Measurements from ENCODE around the gene PRR20A. TPM values are rescaled to one million over a fixed set of nuclear protein-coding genes. Genes with fewer than 3 reads are reported as not detected.
"Not testable (repeated sequence)": the region's sequence is repeated elsewhere in the genome, so short reads cannot be mapped to it uniquely, and the experiment has no call there.

The PRR20A gene
- not detected for total RNA-seq

- H3K4me1 Mint-ChIP-seq, H3K36me3 Mint-ChIP-seq, H3K27me3 Mint-ChIP-seq, DNase-seq, H3K4me3 Mint-ChIP-seq, H3K9me3 Mint-ChIP-seq, H3K27ac Mint-ChIP-seq: not testable (repeated sequence)
These were observed at the start of gene PRR20A for GRCh38 chr13:57140235-57140968. TSS of gene PRR20A (plus strand) at chr13:57140918. CDS start at chr13:57141305, 387 bp downstream.

DNA sequence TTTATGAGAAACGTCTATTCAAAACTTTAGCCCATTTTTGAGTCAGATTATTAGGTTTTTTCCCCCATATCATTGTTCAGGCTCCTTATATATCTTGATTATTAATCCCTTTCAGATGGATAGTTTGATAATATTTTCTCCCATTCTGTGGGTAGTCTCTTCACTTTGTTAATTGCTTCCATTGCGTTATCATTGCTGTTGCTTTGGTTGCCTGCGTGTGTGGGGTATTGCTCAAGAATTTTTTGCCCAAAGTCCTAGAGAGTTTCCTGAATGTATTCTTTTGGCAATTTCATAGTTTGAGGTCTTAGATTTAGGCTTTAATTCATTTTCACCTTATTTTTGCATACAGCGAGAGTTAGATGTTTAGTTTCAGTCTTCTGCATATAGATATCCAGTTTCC is 25.8 kb upstream of the PRR20A start:
- no peaks in the 10 kb centered on the region for H3K4me1 Mint-ChIP-seq
- peaks cover 19% of the 10 kb centered on the region for H3K9me3 Mint-ChIP-seq
- no peak overlapping the region for H3K27ac Mint-ChIP-seq
- no peak for DNase-seq
- no peaks in the 10 kb centered on the region for H3K27me3 Mint-ChIP-seq
- no peak overlapping the region for H3K4me3 Mint-ChIP-seq
- H3K36me3 Mint-ChIP-seq = no peaks in the 10 kb centered on the region

DNA sequence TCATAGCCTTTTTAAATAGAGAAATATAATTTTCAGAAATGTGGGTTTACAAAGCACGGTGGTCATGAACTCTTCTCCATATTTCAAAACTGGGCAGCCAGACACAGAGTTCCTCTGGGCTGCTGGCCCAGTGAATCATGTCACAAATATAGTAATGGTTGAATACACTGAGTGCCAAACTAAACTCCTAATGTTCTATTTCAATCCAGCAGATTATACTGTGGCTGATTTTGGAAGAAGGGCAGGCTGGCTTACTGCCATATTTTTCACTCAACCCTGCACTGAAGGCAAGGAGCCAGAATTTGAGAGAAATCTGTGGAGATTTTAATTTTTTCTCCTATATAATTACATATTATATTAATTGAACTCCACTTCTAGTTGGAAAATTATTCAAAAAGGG is 17.0 kb upstream of the PRR20A start:
- Mint-ChIP-seq H3K4me3 (no peak overlapping the region), H3K27me3 (no peaks in the 10 kb centered on the region), H3K36me3 (no peaks in the 10 kb centered on the region), H3K27ac (no peak overlapping the region), H3K4me1 (no peaks in the 10 kb centered on the region), H3K9me3 (no peaks in the 10 kb centered on the region)
- no peak for DNase-seq

DNA sequence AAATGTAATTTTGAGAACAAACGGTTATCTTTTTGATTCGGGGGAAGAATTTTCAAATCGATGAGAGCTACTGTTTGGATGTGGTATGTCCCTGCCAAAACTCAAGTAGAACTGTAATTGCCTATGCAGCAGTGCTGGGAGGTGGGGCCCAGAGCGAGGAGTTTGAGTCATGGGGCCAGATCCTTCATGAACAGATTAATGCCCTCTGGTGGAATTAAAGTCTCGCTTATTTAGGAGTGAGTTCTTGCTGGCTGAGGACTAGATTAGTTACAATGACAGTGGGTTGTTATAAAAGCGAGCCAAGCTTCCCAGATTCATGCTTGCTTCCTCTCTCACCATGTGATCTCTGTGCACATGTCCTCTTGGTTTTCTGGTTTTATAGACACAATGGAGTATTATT is 11.8 kb upstream of the PRR20A start:
- Mint-ChIP-seq H3K36me3 (no peaks in the 10 kb centered on the region), H3K4me3 (no peak overlapping the region), H3K9me3 (peaks cover 3% of the 10 kb centered on the region), H3K27me3 (no peaks in the 10 kb centered on the region), H3K27ac (no peak overlapping the region), H3K4me1 (no peaks in the 10 kb centered on the region)
- DNase-seq = no peak

GRCh38 chr13:57136093-57136492 is 4.6 kb upstream of the PRR20A start:
- Mint-ChIP-seq H3K4me3 (no peak overlapping the region), H3K27ac (no peak overlapping the region), H3K4me1 (no peaks in the 10 kb centered on the region), H3K9me3 (peaks cover 1% of the 10 kb centered on the region), H3K36me3 (no peaks in the 10 kb centered on the region), H3K27me3 (no peaks in the 10 kb centered on the region)
- DNase-seq = no peak

DNA sequence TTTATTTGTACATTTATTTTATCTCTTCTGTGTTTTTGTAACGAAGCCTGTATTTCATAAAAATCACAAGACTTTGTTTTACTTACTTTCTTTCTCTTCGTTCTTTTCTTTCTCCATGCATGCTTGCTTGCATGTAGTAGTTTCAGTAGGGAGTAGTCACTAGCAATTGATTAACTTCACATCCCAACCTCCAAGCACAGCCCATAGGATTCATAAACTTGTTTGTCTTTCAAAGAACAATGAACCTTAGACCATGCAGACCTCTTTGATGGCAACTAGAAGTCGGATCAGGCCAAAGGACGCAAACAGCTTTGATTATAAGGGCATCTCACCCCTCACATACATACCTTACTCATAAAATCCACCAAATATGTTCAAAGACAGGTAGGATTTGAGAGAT is 3.1 kb upstream of the PRR20A start:
- DNase-seq = no peak
- H3K36me3 Mint-ChIP-seq = no peaks in the 10 kb centered on the region
- H3K9me3 Mint-ChIP-seq = no peaks in the 10 kb centered on the region
- no peak overlapping the region for H3K4me3 Mint-ChIP-seq
- no peaks in the 10 kb centered on the region for H3K27me3 Mint-ChIP-seq
- no peaks in the 10 kb centered on the region for H3K4me1 Mint-ChIP-seq
- H3K27ac Mint-ChIP-seq = no peak overlapping the region

- no peaks in the 10 kb centered on the region for H3K27me3 Mint-ChIP-seq
- H3K27ac Mint-ChIP-seq = no peak overlapping the region
- no peaks in the 10 kb centered on the region for H3K4me1 Mint-ChIP-seq
- H3K9me3 Mint-ChIP-seq = no peaks in the 10 kb centered on the region
- H3K4me3 Mint-ChIP-seq = no peak overlapping the region
- DNase-seq = no peak
- H3K36me3 Mint-ChIP-seq = no peaks in the 10 kb centered on the region
These were observed 1.7 kb upstream of the PRR20A start for GRCh38 chr13:57138988-57139387.

DNA sequence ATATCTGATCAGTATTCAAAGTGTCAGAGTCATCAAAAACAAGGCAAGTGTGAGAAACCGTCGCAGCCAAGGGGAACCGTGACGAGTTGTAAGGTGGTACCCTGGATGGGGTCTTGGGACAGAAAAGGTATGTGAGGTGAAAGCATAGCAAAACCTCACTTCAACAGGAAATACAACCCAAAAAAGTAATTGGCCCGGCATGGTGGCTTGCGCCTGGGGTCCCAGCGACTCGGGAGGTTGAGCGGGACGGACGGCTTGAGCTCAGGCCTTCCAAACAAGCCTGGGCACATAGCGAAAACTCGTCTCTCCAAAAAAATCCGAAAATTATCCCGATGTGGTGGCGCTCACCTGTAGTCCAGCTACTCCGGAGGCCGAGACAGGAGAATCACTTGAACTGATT is 937 bp upstream of the PRR20A start:
- not testable (repeated sequence) for H3K4me3 Mint-ChIP-seq, H3K9me3 Mint-ChIP-seq, H3K27me3 Mint-ChIP-seq

DNA sequence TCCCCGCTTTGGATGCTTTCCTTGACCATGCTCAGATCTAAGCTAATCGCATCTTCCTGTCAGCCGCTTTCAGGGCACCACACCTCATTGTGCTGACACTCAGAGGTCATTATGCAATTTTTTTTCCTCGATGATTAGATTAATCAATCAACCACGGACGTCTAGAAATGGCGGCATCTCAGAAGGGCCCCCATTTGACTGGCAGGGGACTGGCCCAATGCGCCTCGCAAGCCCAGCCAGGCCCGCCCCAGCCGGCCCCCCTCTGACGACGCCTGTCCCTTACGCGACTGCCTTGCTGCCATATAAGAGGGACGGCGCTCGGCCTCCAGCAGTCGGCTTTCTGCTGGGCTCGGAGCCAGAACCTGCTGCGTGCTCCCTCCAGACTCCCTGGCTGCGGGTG is 6.5 kb downstream of the PRR20A start, which contains the start of gene PRR20B:
Gene PRR20B, plus strand, starts transcription at position 301 of the 400 bp plus-strand sequence. CDS start 387 bp downstream, outside the sequence.
- H3K36me3 Mint-ChIP-seq, H3K4me1 Mint-ChIP-seq, H3K27me3 Mint-ChIP-seq, DNase-seq, H3K27ac Mint-ChIP-seq, H3K9me3 Mint-ChIP-seq, H3K4me3 Mint-ChIP-seq: not testable (repeated sequence)

More for the DNA sequence above, 937 bp upstream of the PRR20A start:
- not testable (repeated sequence) for H3K27ac Mint-ChIP-seq, H3K36me3 Mint-ChIP-seq, H3K4me1 Mint-ChIP-seq, DNase-seq

DNA sequence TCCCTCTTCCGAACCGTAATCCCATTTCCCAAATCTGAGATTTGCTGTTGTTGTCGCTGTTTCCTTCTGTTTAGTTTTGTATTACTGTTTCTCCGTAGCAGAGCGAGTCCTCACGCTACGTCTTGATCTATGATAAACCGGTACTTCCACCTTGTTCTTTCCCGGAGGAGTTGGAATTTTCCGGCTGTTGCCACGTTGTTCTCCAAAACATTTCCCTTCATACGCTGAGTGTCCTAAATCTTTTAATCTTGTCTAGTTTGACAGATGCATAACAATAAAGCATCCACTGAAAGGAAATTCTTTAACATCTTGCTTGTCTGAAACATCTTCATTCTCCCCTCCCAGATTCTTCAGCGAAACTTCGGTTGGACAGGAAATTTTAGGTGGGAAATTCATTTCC is 7.4 kb downstream of the PRR20A start:
- not testable (repeated sequence) for H3K27ac Mint-ChIP-seq, H3K4me1 Mint-ChIP-seq, DNase-seq, H3K4me3 Mint-ChIP-seq, H3K27me3 Mint-ChIP-seq, H3K36me3 Mint-ChIP-seq, H3K9me3 Mint-ChIP-seq

- not testable (repeated sequence) for H3K27me3 Mint-ChIP-seq, H3K4me1 Mint-ChIP-seq, DNase-seq, H3K36me3 Mint-ChIP-seq, H3K9me3 Mint-ChIP-seq, H3K27ac Mint-ChIP-seq, H3K4me3 Mint-ChIP-seq
These were observed 13.0 kb downstream of the PRR20A start, which contains the start of gene PRR20C for GRCh38 chr13:57153761-57154160. TSS of gene PRR20C (plus strand) at chr13:57154061. CDS start at chr13:57154448, 387 bp downstream.

GRCh38 chr13:57160332-57160731 is 19.6 kb downstream of the PRR20A start, which contains the start of gene PRR20D:
TSS of gene PRR20D (plus strand) at chr13:57160632. CDS start at chr13:57161019, 387 bp downstream.
- not testable (repeated sequence) for H3K27me3 Mint-ChIP-seq, H3K4me1 Mint-ChIP-seq, H3K27ac Mint-ChIP-seq, H3K9me3 Mint-ChIP-seq, DNase-seq, H3K4me3 Mint-ChIP-seq, H3K36me3 Mint-ChIP-seq

GRCh38 chr13:57166897-57167296 is 26.2 kb downstream of the PRR20A start, which contains the start of gene PRR20E:
TSS of gene PRR20E (plus strand) at chr13:57167197. CDS start at chr13:57167584, 387 bp downstream.
- H3K27me3 Mint-ChIP-seq, H3K4me3 Mint-ChIP-seq, H3K27ac Mint-ChIP-seq, H3K36me3 Mint-ChIP-seq, H3K4me1 Mint-ChIP-seq, DNase-seq, H3K9me3 Mint-ChIP-seq: not testable (repeated sequence)

DNA sequence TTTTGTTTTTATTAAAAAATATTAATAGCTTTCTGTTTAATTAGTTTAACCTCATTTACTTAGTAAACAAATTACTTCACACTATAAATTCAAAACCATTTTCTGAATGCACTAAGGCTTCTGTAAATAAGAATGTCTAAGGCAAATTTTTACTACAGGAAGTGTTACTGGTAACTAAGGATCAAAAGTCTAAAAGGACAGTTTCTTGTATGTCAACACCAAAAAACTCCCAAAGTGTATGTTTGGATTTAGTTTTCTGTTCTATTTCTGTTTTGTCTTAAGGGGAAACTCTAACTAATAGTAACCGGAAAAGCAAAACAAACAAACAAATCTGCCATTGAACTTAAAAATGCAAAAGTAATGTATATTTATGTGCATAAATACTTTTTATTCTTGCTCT is 50.9 kb downstream of the PRR20A start:
- Mint-ChIP-seq H3K27me3 (no peaks in the 10 kb centered on the region), H3K36me3 (no peaks in the 10 kb centered on the region), H3K4me1 (no peaks in the 10 kb centered on the region), H3K4me3 (no peak overlapping the region), H3K9me3 (peaks cover 3% of the 10 kb centered on the region), H3K27ac (no peak overlapping the region)
- no peak for DNase-seq
